ENCODE data around the gene DAAM2.

DNA sequence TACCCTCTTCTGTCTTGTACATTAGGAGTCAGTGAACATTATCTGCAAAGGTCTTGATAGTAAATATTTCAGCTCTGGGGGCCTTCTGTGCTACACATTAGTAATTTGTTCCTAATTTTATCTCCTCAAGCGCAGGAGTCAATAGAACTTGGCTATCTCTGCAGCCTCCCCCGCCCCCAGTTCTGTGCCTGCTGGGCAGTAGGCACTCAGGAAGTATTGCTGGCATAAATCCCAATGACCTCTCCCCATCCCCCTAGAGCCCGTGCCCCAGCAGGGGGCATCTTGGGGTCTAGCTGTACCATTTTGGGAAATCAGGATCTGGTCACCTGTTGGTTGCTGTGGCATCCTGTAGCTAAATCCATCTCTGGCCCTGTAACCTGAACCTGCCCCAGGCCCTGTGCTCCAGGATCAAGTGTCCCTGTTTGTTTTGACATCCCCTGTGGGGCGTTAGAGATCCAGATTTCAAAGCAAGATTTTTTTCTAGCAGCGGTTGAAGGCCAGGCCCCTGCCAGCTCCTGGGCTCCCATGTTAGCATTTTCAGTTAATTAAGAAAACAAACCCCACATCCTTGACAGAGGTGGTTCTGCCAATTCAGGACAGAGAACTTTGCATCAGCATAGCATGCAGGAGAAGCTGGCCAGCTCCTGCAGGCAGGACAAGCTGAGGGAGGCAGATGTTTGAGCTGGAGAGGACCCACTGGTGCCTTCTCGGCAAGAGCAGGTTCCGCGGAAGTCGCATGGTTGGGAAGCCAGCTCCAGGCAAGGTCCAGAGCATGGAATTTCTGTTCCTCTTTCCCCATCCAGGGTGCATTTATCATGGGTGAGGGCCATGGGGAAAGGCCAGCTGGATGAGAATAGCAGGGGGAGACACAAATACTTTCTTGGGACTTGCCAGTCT is 32.1 kb downstream of the DAAM2 start:
- TF ChIP-seq, protein P1, sequence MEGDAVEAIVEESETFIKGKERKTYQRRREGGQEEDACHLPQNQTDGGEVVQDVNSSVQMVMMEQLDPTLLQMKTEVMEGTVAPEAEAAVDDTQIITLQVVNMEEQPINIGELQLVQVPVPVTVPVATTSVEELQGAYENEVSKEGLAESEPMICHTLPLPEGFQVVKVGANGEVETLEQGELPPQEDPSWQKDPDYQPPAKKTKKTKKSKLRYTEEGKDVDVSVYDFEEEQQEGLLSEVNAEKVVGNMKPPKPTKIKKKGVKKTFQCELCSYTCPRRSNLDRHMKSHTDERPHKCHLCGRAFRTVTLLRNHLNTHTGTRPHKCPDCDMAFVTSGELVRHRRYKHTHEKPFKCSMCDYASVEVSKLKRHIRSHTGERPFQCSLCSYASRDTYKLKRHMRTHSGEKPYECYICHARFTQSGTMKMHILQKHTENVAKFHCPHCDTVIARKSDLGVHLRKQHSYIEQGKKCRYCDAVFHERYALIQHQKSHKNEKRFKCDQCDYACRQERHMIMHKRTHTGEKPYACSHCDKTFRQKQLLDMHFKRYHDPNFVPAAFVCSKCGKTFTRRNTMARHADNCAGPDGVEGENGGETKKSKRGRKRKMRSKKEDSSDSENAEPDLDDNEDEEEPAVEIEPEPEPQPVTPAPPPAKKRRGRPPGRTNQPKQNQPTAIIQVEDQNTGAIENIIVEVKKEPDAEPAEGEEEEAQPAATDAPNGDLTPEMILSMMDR (conservative IDR thresholded peaks at IDR 0.05 in 1 of 2, IDR thresholded peaks at IDR 0.05 in 1 of 2; ENCODE audit: low read depth in 1 of 2, low read length in 2 of 2) = no peak
- no peak for TF ChIP-seq EZH2 (IDR thresholded peaks at IDR 0.05; ENCODE audit: low read length, missing control alignments)
